GM04504 (cell line): ENCODE measurements around the gene ZSCAN31.
A peak's percentile ranks its signal among the peaks of the same experiment; 100 is the strongest.

ENCODE experiments used
- DNase-seq: peaks from one replicate; pipeline ENCODE4 v3.0.0-alpha.2; 2012; ENCODE audit warnings: low read depth

Gene ZSCAN31

GRCh38 chr6:28353356-28353755, 17.4 kb upstream of the ZSCAN31 start:
- DNase-seq: no peak

GRCh38 chr6:28351493-28351925, 15.6 kb upstream of the ZSCAN31 start:
- DNase-seq: no peak

GRCh38 chr6:28351087-28351486, 15.1 kb upstream of the ZSCAN31 start:
- no peak for DNase-seq

DNA sequence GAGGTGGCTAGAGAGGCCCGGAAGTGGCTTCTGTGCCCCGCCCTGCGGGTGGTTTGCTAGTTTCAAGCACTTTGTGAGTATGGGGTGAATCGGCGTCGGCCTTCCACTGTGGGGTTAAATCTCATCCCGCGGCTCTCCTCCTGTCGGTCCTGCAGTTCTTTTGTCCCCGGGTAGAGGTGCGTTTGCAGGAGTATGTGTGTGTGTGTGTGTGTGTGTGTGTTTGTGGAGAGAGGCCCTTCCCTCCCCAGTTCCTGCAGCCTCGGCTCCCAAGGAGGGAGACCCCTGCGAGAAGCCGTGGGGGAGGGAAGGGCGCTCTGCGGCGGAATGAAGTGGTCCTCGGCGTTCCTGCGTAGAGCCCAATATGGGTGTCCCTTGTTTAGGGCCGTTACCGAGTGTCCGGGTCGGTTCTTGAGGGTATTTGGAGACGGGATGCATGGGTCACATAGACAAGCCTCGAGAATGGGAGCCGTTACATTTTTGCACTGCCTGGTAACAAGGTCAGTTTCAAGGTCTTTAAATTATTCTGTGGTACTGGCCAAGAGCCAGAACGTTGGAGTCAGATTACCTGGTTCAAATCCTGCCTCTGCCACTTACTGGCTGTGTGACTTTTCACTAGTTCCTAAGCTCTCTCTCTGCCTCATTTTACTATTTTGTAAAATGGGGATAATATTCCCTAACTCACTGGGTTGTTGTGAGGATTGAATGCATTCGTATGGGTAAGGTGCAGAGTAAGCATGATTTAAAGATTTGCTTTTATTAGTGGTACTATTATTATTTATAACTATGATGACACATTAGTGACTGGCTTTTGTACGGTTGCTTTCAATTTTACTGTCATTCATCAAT, 14.2 kb upstream of the ZSCAN31 start, which contains the start of gene ZKSCAN3:
Gene ZKSCAN3, plus strand, starts transcription at position 56 of the 846 bp plus-strand sequence. CDS start 9,640 bp downstream, outside the sequence.
- peak; percentile 32 for DNase-seq

DNA sequence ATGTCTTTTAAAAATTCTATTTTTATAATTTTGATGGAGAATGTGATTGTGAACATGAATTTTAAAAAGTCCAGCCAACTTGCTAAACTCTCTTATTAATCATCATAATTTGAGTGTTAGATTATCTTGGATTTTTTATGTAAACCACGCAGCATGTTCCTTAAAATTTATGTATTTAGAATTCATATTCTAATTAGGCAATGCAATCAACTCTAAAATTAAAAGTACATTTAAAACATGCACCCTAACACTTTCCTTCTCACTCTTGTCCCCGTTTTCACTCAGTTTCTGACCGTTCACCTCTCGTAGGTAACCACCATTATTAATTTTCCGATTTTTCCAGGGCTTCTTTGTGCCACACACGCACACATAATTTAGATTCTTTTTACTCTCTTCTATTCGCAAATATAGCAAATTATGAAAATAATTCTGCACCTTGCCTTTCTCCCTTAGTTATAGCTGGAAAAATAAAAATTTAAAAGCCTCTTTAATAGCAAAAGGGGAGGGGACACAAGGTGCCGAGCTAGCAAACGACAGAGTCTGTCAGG, 13.5 kb upstream of the ZSCAN31 start:
- no peak for DNase-seq

DNA sequence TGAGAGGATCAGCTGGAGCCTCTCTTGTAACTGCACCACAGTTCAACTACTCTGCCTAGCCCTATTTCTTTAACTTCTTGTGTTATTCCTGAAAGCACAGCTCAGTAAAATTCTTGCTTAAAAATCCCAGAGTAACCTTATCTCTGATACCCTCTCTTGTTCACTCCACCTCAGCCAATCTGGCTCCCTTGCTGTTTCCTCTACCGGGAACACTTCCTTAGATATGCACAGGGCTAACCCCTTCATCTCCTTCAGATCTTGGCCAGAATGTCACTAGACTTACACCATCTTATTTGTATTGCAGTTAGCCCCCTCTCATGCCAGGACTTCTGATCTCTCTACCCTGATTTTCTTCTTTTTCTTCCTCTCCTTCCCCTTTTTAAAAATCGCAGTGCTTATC, 11.2 kb upstream of the ZSCAN31 start:
- no peak for DNase-seq

DNA sequence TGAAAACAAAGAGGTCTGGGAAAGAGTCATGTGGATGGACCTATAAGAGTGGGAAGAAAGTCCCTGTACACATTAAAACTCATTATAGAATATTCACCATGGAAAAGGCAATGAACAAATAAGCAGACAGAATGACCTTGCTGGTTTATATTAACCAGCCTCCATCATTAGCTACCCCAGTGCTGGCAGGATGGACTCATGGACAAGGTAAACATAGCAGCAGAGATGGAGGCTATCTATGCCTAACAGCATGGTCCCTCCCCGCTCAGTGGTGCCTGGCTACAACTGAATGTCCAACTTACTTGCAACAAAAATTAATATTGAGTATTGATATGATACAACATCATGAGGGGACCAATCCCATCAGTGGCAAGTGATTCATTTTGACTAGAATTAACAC, 9.3 kb upstream of the ZSCAN31 start:
- DNase-seq: no peak

- DNase-seq: no peak
These were observed 8.1 kb upstream of the ZSCAN31 start for GRCh38 chr6:28343898-28344677.

- no peak for DNase-seq
These were observed 4.6 kb upstream of the ZSCAN31 start for GRCh38 chr6:28340310-28341095.

GRCh38 chr6:28337121-28337520, 1.2 kb upstream of the ZSCAN31 start:
- no peak for DNase-seq

DNA sequence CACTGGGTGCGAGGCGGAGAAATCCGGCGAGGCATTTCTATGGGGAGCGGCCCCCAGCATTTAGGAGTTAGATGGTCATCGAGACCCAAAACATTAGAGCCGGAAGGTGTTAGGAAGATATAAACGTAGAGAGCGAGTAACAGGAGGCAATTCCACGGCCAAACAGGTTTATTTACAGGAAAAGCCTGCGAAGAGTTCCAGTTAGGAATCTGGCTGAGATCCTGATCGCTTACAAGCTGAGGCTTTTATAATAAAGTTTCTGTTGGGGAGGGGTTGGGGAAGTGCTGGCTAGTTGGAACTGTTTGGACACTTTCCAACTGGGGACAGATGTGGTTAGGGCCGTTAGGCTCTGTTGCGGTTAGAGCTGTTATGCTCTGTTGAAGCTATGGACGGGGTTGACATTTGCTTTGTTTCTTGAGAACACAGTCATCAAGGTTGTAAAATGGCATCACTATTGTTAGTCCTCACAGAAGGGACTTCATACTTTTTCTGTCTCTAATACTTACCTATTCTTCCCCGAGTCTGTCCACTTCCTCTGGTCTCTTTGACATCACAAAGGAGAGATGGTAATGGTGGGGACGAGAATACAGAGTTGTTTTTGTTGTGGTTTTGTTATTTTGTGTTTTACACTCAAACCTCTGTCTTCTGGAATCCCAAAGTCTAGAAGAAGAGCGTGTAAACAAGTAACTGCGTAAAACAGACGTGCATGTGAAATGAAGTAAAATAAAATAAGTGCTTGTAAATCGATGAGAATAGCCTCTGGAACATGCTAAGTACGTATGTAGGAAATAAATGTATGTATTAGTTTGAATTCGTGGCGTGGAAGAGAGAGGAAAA, 554 bp upstream of the ZSCAN31 start:
- DNase-seq: no peak

GRCh38 chr6:28335040-28335563, 846 bp downstream of the ZSCAN31 start:
- no peak for DNase-seq

DNA sequence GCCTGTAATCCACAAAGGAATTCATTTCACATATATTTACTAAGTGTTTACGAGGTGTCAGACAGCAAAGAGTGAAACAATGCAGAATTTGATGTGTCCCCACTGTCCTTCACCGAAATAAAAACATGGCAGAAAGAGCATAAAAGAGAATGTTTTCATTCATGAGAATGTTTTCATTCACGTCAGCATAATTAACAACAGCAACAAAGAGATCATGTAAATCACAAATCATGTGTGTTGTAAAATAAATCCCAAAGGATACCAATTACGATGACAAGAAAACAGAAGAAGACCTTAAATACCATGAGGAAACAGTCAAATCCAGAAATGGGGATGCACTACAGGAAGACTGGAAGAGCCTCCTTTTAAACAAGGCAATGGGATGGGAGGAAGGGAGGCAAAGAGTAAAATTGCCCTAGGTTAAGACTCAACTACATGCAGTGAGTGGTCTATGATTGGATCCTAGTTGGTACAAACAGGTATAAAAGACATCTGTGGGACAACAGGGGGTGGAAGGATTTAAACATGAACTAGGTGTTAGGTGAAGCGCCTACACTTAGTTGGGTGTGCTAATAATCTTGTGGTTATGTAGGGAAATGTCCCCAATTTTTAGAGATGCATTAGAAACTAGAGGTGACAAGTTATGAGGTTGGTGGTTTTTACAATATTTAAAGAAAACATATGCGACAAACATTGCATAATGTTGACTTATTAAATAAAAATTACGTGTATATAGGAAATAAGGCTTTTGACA, 1.5 kb downstream of the ZSCAN31 start:
- no peak for DNase-seq

DNA sequence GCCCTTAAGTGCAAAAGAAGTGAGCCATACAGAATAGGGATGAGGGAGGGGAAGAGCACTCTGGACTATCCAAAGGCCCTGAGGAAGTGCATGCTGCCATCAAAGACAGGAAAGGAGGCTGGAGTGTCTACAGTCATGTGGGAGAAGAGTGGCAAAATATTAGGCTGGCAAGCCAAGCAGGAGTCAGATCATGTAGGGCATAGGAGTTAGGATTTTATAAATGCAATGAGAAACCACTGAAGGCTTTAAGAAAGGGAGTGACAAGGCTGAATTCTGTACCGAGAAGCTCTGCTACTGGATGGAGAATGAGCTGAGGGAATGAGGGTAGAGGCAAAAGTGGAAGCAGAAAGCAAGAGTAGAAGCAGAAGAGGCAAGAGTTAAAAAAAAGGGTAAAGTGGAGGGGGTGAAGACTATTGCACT, 2.3 kb downstream of the ZSCAN31 start:
- DNase-seq: no peak

DNA sequence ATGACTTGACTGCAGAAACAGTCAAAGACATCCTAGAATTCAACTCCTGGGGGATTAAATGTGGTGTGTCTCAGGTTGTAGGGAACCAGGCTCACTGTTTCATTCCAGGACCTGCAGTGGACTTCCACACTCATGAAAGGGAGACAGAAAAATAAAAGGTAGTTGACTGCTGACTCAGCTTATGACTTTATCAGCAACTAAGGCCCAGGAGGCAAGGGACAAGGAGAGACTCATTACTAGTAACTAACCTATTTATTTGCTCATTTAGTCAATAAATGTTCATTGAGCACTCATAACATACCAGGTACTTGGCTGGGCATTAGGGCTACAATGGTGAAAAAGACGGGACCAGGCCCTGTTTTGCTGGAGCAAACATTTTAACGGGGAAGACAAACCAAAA, 2.9 kb downstream of the ZSCAN31 start:
- DNase-seq: no peak

GRCh38 chr6:28330041-28330440, 5.9 kb downstream of the ZSCAN31 start:
- no peak for DNase-seq

GRCh38 chr6:28326371-28326948, 9.5 kb downstream of the ZSCAN31 start:
- DNase-seq: no peak

DNA sequence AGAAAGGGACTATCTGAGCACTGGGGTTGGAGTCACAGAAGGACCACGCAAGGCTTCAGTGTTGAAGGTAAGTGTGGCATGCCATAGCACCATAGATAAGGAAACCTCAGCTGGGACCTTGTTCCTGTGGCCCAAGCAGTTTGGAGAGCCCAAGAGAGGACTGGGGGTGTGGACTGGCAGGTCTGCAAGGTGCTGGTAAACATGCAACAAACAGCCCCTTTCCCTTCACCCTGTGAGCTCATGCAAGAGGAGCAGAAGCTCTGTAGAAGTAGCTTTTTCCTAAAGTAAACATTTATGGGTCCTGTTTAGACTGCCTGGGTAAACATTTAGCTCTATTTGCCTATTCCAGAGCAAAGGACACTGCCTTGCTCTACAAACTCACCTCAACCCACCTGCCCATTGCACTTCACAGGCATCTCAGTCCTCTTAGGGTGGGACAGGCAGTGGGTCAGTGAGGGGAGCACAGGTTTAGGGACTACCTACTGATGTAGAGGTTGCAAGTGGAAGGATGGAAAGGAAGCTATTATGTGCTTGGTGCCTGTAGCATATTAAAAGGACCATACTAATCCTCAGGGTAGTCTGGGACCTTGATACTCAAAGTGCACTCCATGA, 12.0 kb downstream of the ZSCAN31 start:
- DNase-seq: no peak

DNA sequence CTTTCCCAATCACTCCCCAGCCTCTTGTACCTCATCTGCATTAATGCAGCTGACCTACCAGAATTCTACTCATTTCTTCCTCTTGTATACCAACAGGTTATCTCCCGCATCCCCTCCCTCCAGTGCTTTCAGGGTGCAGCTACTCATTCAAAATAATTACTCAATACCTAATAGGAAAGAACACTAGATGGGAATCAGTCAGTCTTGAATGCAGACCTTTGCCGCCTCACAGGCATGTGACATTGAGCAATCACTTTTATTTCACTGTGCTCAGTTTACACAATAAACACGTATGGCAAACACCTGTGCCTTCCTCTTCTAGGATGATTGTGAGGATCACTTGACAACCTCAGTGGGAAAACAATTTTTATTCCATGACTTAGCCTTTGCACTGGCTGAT, 13.3 kb downstream of the ZSCAN31 start:
- DNase-seq: no peak
